Heart right ventricle (tissue), 16 donors: ENCODE measurements around the gene SLC35F2. TPM values are rescaled to one million over a fixed set of nuclear protein-coding genes. Genes with fewer than 3 reads are reported as not detected.
A peak's percentile ranks its signal among the peaks of the same experiment; 100 is the strongest.

Experiments
- ATAC-seq, 8 donors: fragments of 200-7000 bp; cut with Tn5 transposase; one replicate each; pipeline ENCODE4 v1.9.1; 2020; ENCODE audit warnings: mild to moderate bottlenecking in 8 of 8, moderate library complexity in 8 of 8, moderate number of reproducible peaks in 1 of 8
- DNase-seq, 2 donors: peaks; one replicate each; pipeline ENCODE4 v3.0.0-alpha.2; 2020
- H3K27ac ChIP-seq, 10 donors: fragments of 200-600 bp; sonication (generic) in 2 of 10; one replicate each; pipeline versions ENCODE4 v1.5.0 to v1.8.0; 2020 to 2022; ENCODE audit warnings: mild to moderate bottlenecking in 3 of 10
- H3K27me3 ChIP-seq, 7 donors: fragments of 200-600 bp; one replicate each; pipeline ENCODE4 v1.8.0; 2021 to 2022; ENCODE audit warnings: mild to moderate bottlenecking in 2 of 7
- H3K36me3 ChIP-seq, 9 donors: fragments of 200-600 bp; sonication (generic) in 1 of 9; one replicate each; pipeline versions ENCODE4 v1.5.0 to v1.8.0; 2020 to 2022; ENCODE audit warnings: mild to moderate bottlenecking in 2 of 9
- H3K4me1 ChIP-seq, 9 donors: fragments of 200-600 bp; sonication (generic) in 1 of 9; one replicate each; pipeline versions ENCODE4 v1.5.0 to v1.8.0; 2020 to 2022; ENCODE audit warnings: mild to moderate bottlenecking in 4 of 9
- H3K4me3 ChIP-seq, 10 donors: fragments of 200-600 bp; sonication (generic) in 2 of 10; one replicate each; pipeline versions ENCODE4 v1.5.0 to v1.8.0; 2020 to 2022; ENCODE audit warnings: mild to moderate bottlenecking in 7 of 10, moderate library complexity in 2 of 10
- H3K9me3 ChIP-seq, 11 donors: fragments of 200-600 bp in 10 of 11; sonication (generic) in 2 of 11; one replicate each; pipeline versions ENCODE4 v1.5.0 to v1.8.0; 2013 to 2022; ENCODE audit warnings: mild to moderate bottlenecking in 2 of 11, control low read depth in 1 of 11, moderate library complexity in 1 of 11
- WGBS, 2 donors: extraction: QIAGEN DNeasy Blood & Tissue Kit; methylation state at CpG; one replicate each; pipeline ENCODE4 v1.1.7; 2013; ENCODE audit warnings: inconsistent platforms in 1 of 2; 5-methylcytosine and 5-hydroxymethylcytosine counted together
- intact Hi-C, 10 donors: fragments of 100-400 bp; cut with DNase I; formaldehyde crosslinking; loops; one replicate each; pipeline versions ENCODE4 v1.11.1 to v1.14.2; 2022
- polyA plus RNA-seq, 2 donors: library from polyadenylated mRNA; stranded (reverse); fragments of 200-250 nt; gene quantifications; one replicate each; pipeline ENCODE4 v1.2.3, GENCODE V29; 2013
- total RNA-seq, 10 donors: library from RNA; stranded (reverse); fragmentation: NEBNext Ultra II Directional in 3 of 10; extraction: Animal tissue kit (Norgen Biotek cat#: 25700) in 3 of 10; gene quantifications; one replicate each; pipeline versions ENCODE4 v1.2.1 to v1.2.4, GENCODE V29; 2021 to 2023
- TF ChIP-seq, protein P1 (sequence below), 9 donors: fragments of 200-600 bp; sonication (generic) in 2 of 9; IDR thresholded peaks; one replicate each; pipeline versions ENCODE4 v1.5.0 to v1.8.0; 2021 to 2022; ENCODE audit warnings: antibody characterized with exemption in 9 of 9, mild to moderate bottlenecking in 5 of 9, moderate library complexity in 1 of 9
- donor health status: Arrhythmogenic right ventricular cardiomyopathy.
- donor health status: ischemic (EF 13 %, LVEDD 7.1; RV severe dilation, severe dysfunction).
- donor health status: healthy with polysubstance abuse.
- donor health status: DM: no; HTN: yes; CAD: no.
- donor health status: DM: no; HTN: no; CAD: no.
- donor health status: ischemic (EF 25% LVEDD 6.9; RV normal size, moderate dysfunction).
- donor health status: ischemic (EF 25% LVEDD 5.7; RV mildly dilated, moderate dysfunction).
- donor health status: healthy.
- donor health status: DM: yes; HTN: yes; CAD: no.
- donor health status: Ischemic cardiomyopathy.
- donor health status: ischemic (EF 35%, LVEDD 5.7; RV mildly dilated, moderate dysfunction).
- donor health status: nonischemic (EF 11% LVEDD 7.7; RV severe dilation, severe dysfunction).
- donor health status: DM: yes; HTN: yes; CAD: no.
- donor health status: PGD.
- donor health status: ischemic (EF 29% LVEDD 5.4; RV normal size, mild dysfunction).
- donor health status: nonischemic (EF 23%, LVEDD 6.1; RV moderate dilation, normal function).

Gene SLC35F2
- total and polyA plus RNA-seq, 12 donors = 0.40 to 2.0 (median 0.88) TPM

DNA sequence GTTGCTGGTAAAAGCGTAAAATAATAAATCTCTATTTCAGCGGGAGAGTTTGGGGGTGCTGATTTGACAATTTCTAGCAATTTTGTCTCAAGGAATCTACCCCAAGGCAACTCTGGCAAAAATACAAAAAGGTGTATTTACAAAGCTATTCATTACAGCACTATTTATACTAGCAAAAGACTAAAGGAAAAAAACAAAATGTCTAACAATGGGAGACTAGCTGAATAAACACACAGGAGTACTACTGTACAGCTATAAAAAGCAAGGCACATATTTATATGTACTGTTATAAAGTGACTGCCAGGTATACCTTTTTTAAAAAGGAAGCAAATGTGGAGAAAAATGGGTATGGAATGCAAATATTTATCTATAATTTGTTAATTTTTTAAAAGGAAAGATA is 32.7 kb downstream of the SLC35F2 start:
- no peak for ATAC-seq
- intact Hi-C loops = no loop called here

DNA sequence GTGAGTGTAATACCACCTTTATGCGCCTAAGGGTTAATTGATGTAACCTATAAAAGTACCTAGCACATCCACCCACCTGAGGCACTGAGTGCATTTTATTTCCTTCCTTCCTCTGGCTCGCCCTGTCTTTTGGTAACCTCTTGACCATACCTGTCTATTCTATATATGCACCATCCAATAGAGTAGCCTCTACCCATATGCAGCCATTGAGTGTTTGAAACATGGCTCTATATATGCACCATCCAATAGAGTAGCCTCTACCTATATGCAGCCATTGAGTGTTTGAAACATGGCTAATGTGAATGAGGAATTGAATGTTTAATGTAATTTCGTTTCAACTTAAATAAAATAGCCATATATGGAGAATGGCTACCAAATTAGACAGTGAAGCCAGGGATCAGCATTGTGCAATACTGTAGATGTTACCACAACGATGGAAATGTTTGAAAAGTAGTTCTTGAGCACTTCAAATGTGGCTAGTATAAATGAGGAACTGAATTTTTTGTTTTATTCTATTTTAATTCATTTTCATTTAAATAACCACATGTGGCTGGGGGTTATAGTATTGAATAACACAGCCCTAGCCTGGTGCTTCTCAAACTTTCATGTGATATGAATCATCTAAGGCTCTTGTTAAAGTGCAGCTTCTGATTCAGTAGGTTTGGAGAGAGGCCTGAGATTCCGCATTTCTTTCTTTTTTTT is 33.8 kb downstream of the SLC35F2 start:
- H3K36me3 ChIP-seq = no peaks in the 10 kb centered on the region
- TF ChIP-seq, protein P1, sequence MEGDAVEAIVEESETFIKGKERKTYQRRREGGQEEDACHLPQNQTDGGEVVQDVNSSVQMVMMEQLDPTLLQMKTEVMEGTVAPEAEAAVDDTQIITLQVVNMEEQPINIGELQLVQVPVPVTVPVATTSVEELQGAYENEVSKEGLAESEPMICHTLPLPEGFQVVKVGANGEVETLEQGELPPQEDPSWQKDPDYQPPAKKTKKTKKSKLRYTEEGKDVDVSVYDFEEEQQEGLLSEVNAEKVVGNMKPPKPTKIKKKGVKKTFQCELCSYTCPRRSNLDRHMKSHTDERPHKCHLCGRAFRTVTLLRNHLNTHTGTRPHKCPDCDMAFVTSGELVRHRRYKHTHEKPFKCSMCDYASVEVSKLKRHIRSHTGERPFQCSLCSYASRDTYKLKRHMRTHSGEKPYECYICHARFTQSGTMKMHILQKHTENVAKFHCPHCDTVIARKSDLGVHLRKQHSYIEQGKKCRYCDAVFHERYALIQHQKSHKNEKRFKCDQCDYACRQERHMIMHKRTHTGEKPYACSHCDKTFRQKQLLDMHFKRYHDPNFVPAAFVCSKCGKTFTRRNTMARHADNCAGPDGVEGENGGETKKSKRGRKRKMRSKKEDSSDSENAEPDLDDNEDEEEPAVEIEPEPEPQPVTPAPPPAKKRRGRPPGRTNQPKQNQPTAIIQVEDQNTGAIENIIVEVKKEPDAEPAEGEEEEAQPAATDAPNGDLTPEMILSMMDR (IDR thresholded peaks at IDR 0.05) = no peak
- no peak overlapping the region for H3K4me3 ChIP-seq
- H3K9me3 ChIP-seq = no peaks in the 10 kb centered on the region
- DNase-seq (no peak), ATAC-seq (no peak)
- peaks cover 0 to 19% (median 7%) of the 10 kb centered on the region in 9 donors for H3K4me1 ChIP-seq
- H3K27ac ChIP-seq = no peak overlapping the region
- 86 to 88% methylated on average over 5 of the region's 5 CpGs for WGBS, 2 donors
- H3K27me3 ChIP-seq = no peaks in the 10 kb centered on the region
- intact Hi-C loops = no loop called here

More for the DNA sequence above, 32.7 kb downstream of the SLC35F2 start:
- Histone ChIP-seq H3K9me3 (no peaks in the 10 kb centered on the region), H3K4me3 (no peak overlapping the region), H3K27ac (no peak overlapping the region), H3K27me3 (no peaks in the 10 kb centered on the region), H3K36me3 (no peaks in the 10 kb centered on the region), H3K4me1 (peaks cover 0 to 15% (median 7%) of the 10 kb centered on the region in 9 donors)
- WGBS, 2 donors = 97 to 98% methylated on average over 2 of the region's 2 CpGs
- DNase-seq = no peak
- TF ChIP-seq, protein P1 (IDR thresholded peaks at IDR 0.05) = no peak

- H3K9me3 ChIP-seq = no peaks in the 10 kb centered on the region
- intact Hi-C loops = no loop called here
- no peak overlapping the region for H3K4me3 ChIP-seq
- DNase-seq (no peak), ATAC-seq (peak in 6 of 8 donors; percentile 18 to 86 (median 70))
- WGBS, 2 donors = 31 to 48% methylated on average over 3 of the region's 3 CpGs
- H3K36me3 ChIP-seq = no peaks in the 10 kb centered on the region
- H3K27me3 ChIP-seq = no peaks in the 10 kb centered on the region
- TF ChIP-seq, protein P1 (IDR thresholded peaks at IDR 0.05) = no peak
- H3K4me1 ChIP-seq = peaks cover 0 to 19% (median 7%) of the 10 kb centered on the region in 9 donors
- peak overlapping the region in 6 of 10 donors; percentile 8 to 72 (median 63) for H3K27ac ChIP-seq
Observed at GRCh38 chr11:107821199-107821927, 37.2 kb downstream of the SLC35F2 start.

DNA sequence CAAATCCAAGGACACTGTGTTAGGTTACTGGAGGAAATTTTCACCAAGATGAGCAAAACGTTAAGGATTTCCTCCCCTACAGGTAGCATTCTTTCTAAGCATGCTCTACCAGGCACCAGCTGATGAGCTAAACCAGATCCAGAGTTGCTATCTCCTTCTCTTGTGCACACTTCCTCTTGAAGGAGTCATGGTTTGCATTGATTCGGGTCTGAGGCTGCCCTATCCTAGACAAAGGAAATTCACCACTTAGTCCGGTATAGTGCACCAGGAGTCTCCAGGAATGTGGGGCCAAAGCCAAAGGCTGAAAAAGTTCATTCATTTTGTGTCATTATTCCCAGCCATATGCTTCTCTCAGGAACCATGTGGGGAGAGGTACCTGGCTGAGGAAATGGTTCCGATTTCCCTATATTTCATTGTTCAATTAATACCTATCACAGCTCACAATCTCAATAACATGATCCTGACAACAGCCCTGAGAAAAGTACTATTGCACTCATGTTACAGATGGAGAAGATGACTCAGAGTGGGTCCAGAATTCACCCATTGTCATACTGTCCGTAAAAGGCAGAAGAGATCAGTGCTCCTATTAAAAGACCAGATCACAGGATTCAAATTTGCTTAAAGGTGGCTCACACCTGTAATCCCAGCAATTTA is 39.1 kb downstream of the SLC35F2 start:
- H3K27ac ChIP-seq = peak overlapping the region in 3 of 10 donors; percentile 2 to 35 (median 18)
- no peak for ATAC-seq
- H3K9me3 ChIP-seq = no peaks in the 10 kb centered on the region
- H3K4me1 ChIP-seq = peaks cover 0 to 19% (median 6%) of the 10 kb centered on the region in 9 donors
- H3K27me3 ChIP-seq = no peaks in the 10 kb centered on the region
- TF ChIP-seq, protein P1 (IDR thresholded peaks at IDR 0.05) = no peak
- H3K4me3 ChIP-seq = no peak overlapping the region
- 50 to 59% methylated on average over 5 of the region's 5 CpGs for WGBS, 2 donors
- H3K36me3 ChIP-seq = no peaks in the 10 kb centered on the region
- intact Hi-C loops = no loop called here
- no peak for DNase-seq
